Neuronal stem cell (in vitro differentiated cells): Measurements from ENCODE around the gene TTC13.

Experiments
- DNase-seq: peaks from one replicate; pipeline ENCODE4 v3.0.0-alpha.2; 2013; ENCODE audit warnings: low spot score
- H2AFZ ChIP-seq: one replicate; pipeline ENCODE4 v1.6.1; 2013; ENCODE audit warnings: mild to moderate bottlenecking, low read length, inconsistent platforms
- H2AK5ac ChIP-seq: 2 replicates; pipeline ENCODE4 v1.6.1; 2013; ENCODE audit warnings: low read depth, mild to moderate bottlenecking, inconsistent platforms, low read length, moderate library complexity, mixed read lengths
- H2BK120ac ChIP-seq: 2 replicates; pipeline ENCODE4 v1.6.1; 2013; ENCODE audit warnings: low read depth, mild to moderate bottlenecking, inconsistent platforms, low read length, moderate library complexity, mixed read lengths
- H2BK12ac ChIP-seq: one replicate; pipeline ENCODE4 v1.6.1; 2013; ENCODE audit warnings: low read length, inconsistent platforms
- H2BK15ac ChIP-seq: 2 replicates; pipeline ENCODE4 v1.6.1; 2013; ENCODE audit warnings: mild to moderate bottlenecking, low read length, inconsistent platforms, mixed read lengths
- H2BK5ac ChIP-seq: one replicate; pipeline ENCODE4 v1.6.1; 2013; ENCODE audit warnings: inconsistent platforms, mild to moderate bottlenecking, low read length, moderate library complexity
- H3K14ac ChIP-seq: one replicate; pipeline ENCODE4 v1.6.1; 2013; ENCODE audit warnings: low read length, inconsistent platforms
- H3K18ac ChIP-seq: 2 replicates; pipeline ENCODE4 v1.6.1; 2013; ENCODE audit warnings: low read length, inconsistent platforms
- H3K23ac ChIP-seq: 2 replicates; pipeline ENCODE4 v1.6.1; 2013; ENCODE audit warnings: low read depth, mild to moderate bottlenecking, mixed read lengths, low read length, inconsistent platforms; ENCODE audit not compliant: poor library complexity
- H3K27ac ChIP-seq: replicated peaks from 3 replicates; pipeline ENCODE4 v1.5.1; 2013; ENCODE audit warnings: low read length, inconsistent platforms
- H3K27me3 ChIP-seq, 3 experiments: 2 replicates each; pipeline ENCODE4 v1.6.1; 2013; ENCODE audit warnings: low read length in 3 of 3, mild to moderate bottlenecking in 2 of 3, inconsistent platforms in 1 of 3, low read depth in 1 of 3, mixed read lengths in 1 of 3, moderate library complexity in 1 of 3; ENCODE audit not compliant: control insufficient read depth in 3 of 3, insufficient read depth in 3 of 3
- H3K36me3 ChIP-seq, 2 donors: replicated peaks in 1 of 2; 2 replicates each; pipeline ENCODE4 v1.6.1; 2013; ENCODE audit warnings: low read length in 2 of 2; ENCODE audit not compliant: control insufficient read depth in 2 of 2, insufficient read depth in 2 of 2
- H3K4ac ChIP-seq: 2 replicates; pipeline ENCODE4 v1.6.1; 2013; ENCODE audit warnings: inconsistent platforms, mild to moderate bottlenecking, low read length, moderate library complexity
- H3K4me1 ChIP-seq, 2 donors: 1 replicate in 1 of 2; 2 replicates in 1 of 2; pipeline ENCODE4 v1.6.1; 2013; ENCODE audit warnings: low read length in 2 of 2, low read depth in 1 of 2; ENCODE audit not compliant: control insufficient read depth in 2 of 2, insufficient read depth in 1 of 2
- H3K4me2 ChIP-seq: one replicate; pipeline ENCODE4 v1.6.1; 2013; ENCODE audit warnings: mild to moderate bottlenecking, low read length, inconsistent platforms; ENCODE audit not compliant: insufficient read depth, poor library complexity, severe bottlenecking
- H3K4me3 ChIP-seq, 2 donors: 2 replicates each; pipeline ENCODE4 v1.5.1; 2013; ENCODE audit warnings: low read length in 2 of 2, mild to moderate bottlenecking in 2 of 2, inconsistent platforms in 1 of 2, moderate library complexity in 1 of 2
- H3K79me1 ChIP-seq: one replicate; pipeline ENCODE4 v1.6.1; 2013; ENCODE audit warnings: low read depth, mild to moderate bottlenecking, inconsistent platforms, low read length, moderate library complexity
- H3K9ac ChIP-seq: one replicate; pipeline ENCODE4 v1.6.1; 2013; ENCODE audit warnings: mild to moderate bottlenecking, low read depth, low read length, inconsistent platforms; ENCODE audit not compliant: poor library complexity
- H3K9me3 ChIP-seq, 2 donors: replicated peaks in 1 of 2; 2 replicates each; pipeline versions ENCODE3 to v1.6.1; 2013; ENCODE audit warnings: low read length in 2 of 2, mild to moderate bottlenecking in 2 of 2, inconsistent platforms in 1 of 2, low read depth in 1 of 2, mixed read lengths in 1 of 2, moderate library complexity in 1 of 2; ENCODE audit not compliant: control insufficient read depth in 2 of 2, insufficient read depth in 1 of 2
- H4K8ac ChIP-seq: one replicate; pipeline ENCODE4 v1.6.1; 2013; ENCODE audit warnings: low read depth, mild to moderate bottlenecking, inconsistent platforms, low read length, moderate library complexity
- H4K91ac ChIP-seq: one replicate; pipeline ENCODE4 v1.6.1; 2013; ENCODE audit warnings: low read length, low read depth, mild to moderate bottlenecking, inconsistent platforms; ENCODE audit not compliant: poor library complexity
- WGBS, 2 donors: extraction: QIAGEN DNeasy Blood & Tissue Kit; methylation state at CpG; one replicate each; pipeline ENCODE4 v1.1.7; 2013; ENCODE audit warnings: missing lambda C conversion rate in 2 of 2, mixed read lengths in 1 of 2; ENCODE audit not compliant: insufficient read length in 2 of 2, insufficient replicate concordance in 1 of 2; ENCODE audit errors: extremely low coverage in 2 of 2; 5-methylcytosine and 5-hydroxymethylcytosine counted together

Gene TTC13

DNA sequence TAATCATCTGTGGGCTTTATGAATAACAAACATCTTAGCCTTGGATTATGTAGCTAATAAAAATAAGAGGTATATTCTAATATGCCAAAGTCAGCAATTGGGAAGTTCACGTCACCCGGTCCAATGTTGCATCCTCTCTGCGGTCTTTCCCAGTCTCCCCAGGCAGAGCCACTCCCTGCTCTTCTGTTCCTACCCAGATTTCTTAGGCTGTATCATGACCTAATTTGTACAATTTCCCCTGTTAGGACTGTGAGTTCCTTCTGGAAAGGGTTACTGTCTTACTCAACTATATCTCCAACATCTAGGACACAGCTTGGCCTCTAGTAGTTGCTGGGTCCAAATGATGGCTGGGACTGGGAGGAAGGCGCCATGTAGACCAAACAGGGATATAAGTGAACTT is 80.5 kb downstream of the TTC13 start:
- H4K91ac ChIP-seq = no peak overlapping the region
- H3K27ac ChIP-seq = no peak overlapping the region
- H3K9me3 ChIP-seq = no peaks in the 10 kb centered on the region
- H2BK120ac ChIP-seq = no peak overlapping the region
- H2BK5ac ChIP-seq = no peak overlapping the region
- peaks cover 0 to 4% of the 10 kb centered on the region in 2 donors for H3K4me1 ChIP-seq
- H3K23ac ChIP-seq = no peak overlapping the region
- H3K79me1 ChIP-seq = no peaks in the 10 kb centered on the region
- no peak overlapping the region for H3K18ac ChIP-seq
- no peak overlapping the region for H3K14ac ChIP-seq
- H4K8ac ChIP-seq = no peak overlapping the region
- no CpG with 5 or more reads among the region's 4 CpGs for WGBS, 2 donors
- no peak overlapping the region for H2BK12ac ChIP-seq
- H3K36me3 ChIP-seq = no peaks in the 10 kb centered on the region
- H3K4me2 ChIP-seq = no peak overlapping the region
- DNase-seq = no peak
- H3K4ac ChIP-seq = no peak overlapping the region
- H3K27me3 ChIP-seq = no peaks in the 10 kb centered on the region
- H2AK5ac ChIP-seq = no peak overlapping the region
- H2BK15ac ChIP-seq = no peak overlapping the region
- H3K4me3 ChIP-seq = no peak overlapping the region
- H3K9ac ChIP-seq = no peak overlapping the region
- H2AFZ ChIP-seq = no peak overlapping the region

DNA sequence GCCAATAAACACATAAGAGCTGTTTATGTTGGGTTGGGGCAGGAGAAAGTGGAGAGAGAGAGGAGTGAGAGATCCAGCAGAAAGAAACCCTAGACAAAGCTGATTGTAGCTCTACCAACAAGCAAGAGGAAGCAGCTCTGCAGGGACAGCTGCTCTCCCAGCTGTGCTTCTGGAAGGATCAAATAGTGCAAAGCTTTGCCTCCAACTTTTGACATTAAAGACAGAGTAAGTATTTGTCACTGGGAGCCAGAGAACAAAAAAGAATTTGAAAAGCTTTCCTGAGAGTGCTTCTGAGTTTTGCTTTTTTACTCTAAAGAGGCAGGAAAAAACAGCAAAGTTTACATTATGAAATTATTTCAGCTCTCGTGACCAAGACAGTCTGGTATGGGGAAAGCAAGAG is 81.9 kb downstream of the TTC13 start:
- H3K14ac ChIP-seq = no peak overlapping the region
- no peak overlapping the region for H3K18ac ChIP-seq

DNA sequence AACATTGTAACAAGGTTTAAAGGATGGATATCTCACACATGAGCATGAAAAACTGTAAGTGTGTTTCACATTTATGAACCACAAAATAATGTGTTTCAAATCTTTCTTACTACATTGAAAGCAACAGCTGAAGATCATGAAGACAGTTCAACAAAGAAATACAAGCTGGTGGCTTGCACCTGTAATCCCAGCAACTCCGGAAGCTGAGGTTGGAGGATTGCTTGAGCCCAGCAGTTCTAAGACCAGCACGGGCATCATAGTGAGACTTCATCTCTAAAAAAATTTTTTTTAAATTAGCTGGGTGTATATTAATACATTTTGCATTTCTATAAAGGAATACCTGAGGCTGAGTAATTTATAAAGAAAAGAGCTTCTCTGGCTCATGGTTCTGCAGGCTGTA is 83.2 kb downstream of the TTC13 start:
- Histone ChIP-seq H3K4ac (no peak overlapping the region), H3K4me2 (no peak overlapping the region)
- WGBS, 2 donors = no CpG with 5 or more reads among the region's 2 CpGs

More for the DNA sequence above, 81.9 kb downstream of the TTC13 start:
- H3K4me2 ChIP-seq = no peak overlapping the region
- no peak overlapping the region for H3K27ac ChIP-seq
- WGBS, 2 donors = no CpG with 5 or more reads among the region's 1 CpG
- no peaks in the 10 kb centered on the region for H3K9me3 ChIP-seq
- H3K9ac ChIP-seq = no peak overlapping the region
- no peak overlapping the region for H2BK15ac ChIP-seq
- no peak for DNase-seq
- H2AFZ ChIP-seq = no peak overlapping the region
- H4K8ac ChIP-seq = no peak overlapping the region
- H2AK5ac ChIP-seq = no peak overlapping the region
- H2BK120ac ChIP-seq = no peak overlapping the region
- no peak overlapping the region for H2BK12ac ChIP-seq
- H4K91ac ChIP-seq = no peak overlapping the region
- no peaks in the 10 kb centered on the region for H3K27me3 ChIP-seq
- no peak overlapping the region for H3K4ac ChIP-seq
- H3K79me1 ChIP-seq = no peaks in the 10 kb centered on the region
- H3K36me3 ChIP-seq = no peaks in the 10 kb centered on the region
- peaks cover 1 to 9% of the 10 kb centered on the region in 2 donors for H3K4me1 ChIP-seq
- no peak overlapping the region for H2BK5ac ChIP-seq
- no peak overlapping the region for H3K4me3 ChIP-seq
- H3K23ac ChIP-seq = no peak overlapping the region

DNA sequence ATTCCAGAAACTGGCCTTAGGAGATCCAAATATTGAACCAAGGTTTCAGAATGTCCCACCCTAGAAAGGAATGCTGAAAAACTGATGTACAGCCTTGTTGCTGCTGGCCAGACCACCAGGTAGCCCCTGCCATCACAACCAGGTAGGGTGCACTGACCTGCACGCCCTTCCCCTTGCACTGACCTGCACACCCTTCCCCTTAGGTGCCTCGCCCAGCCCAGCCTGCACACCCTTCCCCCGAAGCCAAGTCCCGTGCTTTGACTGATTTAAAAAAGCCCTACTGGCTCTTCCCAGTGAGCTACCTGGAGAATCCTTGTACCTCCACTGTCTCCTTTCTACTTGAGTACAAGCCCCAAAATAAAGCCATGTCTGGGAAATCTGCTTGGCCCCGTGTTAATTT is 84.0 kb downstream of the TTC13 start:
- no peak for DNase-seq
- Histone ChIP-seq H3K4ac (no peak overlapping the region), H3K79me1 (no peaks in the 10 kb centered on the region), H3K27ac (no peak overlapping the region), H2AK5ac (no peak overlapping the region), H4K91ac (no peak overlapping the region), H2BK12ac (no peak overlapping the region), H3K14ac (no peak overlapping the region), H3K27me3 (no peaks in the 10 kb centered on the region), H3K18ac (peak overlapping the region; percentile 36), H2BK5ac (no peak overlapping the region), H3K9ac (no peak overlapping the region), H2BK120ac (no peak overlapping the region), H2BK15ac (no peak overlapping the region), H4K8ac (no peak overlapping the region), H3K4me1 (peaks cover 7 to 8% of the 10 kb centered on the region in 2 donors), H3K23ac (no peak overlapping the region), H3K9me3 (no peaks in the 10 kb centered on the region), H2AFZ (no peak overlapping the region), H3K4me3 (no peak overlapping the region), H3K4me2 (no peak overlapping the region), H3K36me3 (no peaks in the 10 kb centered on the region)
- WGBS, 2 donors = no CpG with 5 or more reads among the region's 5 CpGs

More for the DNA sequence above, 83.2 kb downstream of the TTC13 start:
- no peak overlapping the region for H4K8ac ChIP-seq
- no peak overlapping the region for H3K4me3 ChIP-seq
- H3K9ac ChIP-seq = no peak overlapping the region
- H2AFZ ChIP-seq = no peak overlapping the region
- H3K9me3 ChIP-seq = no peaks in the 10 kb centered on the region
- H2AK5ac ChIP-seq = no peak overlapping the region
- H3K23ac ChIP-seq = no peak overlapping the region
- H2BK15ac ChIP-seq = no peak overlapping the region
- H3K4me1 ChIP-seq = peaks cover 7 to 8% of the 10 kb centered on the region in 2 donors
- no peak overlapping the region for H2BK120ac ChIP-seq
- H4K91ac ChIP-seq = no peak overlapping the region
- H3K14ac ChIP-seq = no peak overlapping the region
- no peak overlapping the region for H2BK5ac ChIP-seq
- no peak overlapping the region for H2BK12ac ChIP-seq
- no peak for DNase-seq
- peak overlapping the region; percentile 56 for H3K18ac ChIP-seq
- no peaks in the 10 kb centered on the region for H3K27me3 ChIP-seq
- no peaks in the 10 kb centered on the region for H3K79me1 ChIP-seq
- H3K36me3 ChIP-seq = no peaks in the 10 kb centered on the region
- H3K27ac ChIP-seq = no peak overlapping the region
